SK-N-SH treated with all-trans-retinoic acid at 6 μM for 48 hours (cell line): ENCODE measurements around the gene MIGA1.

Experiments used
- ARNTL ChIP-seq: fragments of 450-650 bp; formaldehyde crosslinking; IDR thresholded peaks from 2 replicates; pipeline ENCODE4 v1.5.0; 2020; ENCODE audit warnings: low read depth, mild to moderate bottlenecking, moderate library complexity, borderline replicate concordance
- ESRRG ChIP-seq: fragments of 250-450 bp; sonication (Bioruptor Pico); IDR thresholded peaks from 2 replicates; pipeline ENCODE4 v1.6.1; 2021; ENCODE audit warnings: mild to moderate bottlenecking
- ZFP3 ChIP-seq: fragments of 250-450 bp; sonication (Bioruptor Pico); IDR thresholded peaks from 2 replicates; pipeline ENCODE4 v1.5.0; 2020; ENCODE audit warnings: mild to moderate bottlenecking, moderate library complexity
- TF ChIP-seq, protein P1 (sequence below): fragments of 250-450 bp; sonication (Bioruptor Pico); IDR thresholded peaks from 2 replicates; pipeline ENCODE4 v1.5.1; 2020; ENCODE audit warnings: low read depth, mild to moderate bottlenecking, moderate library complexity
- TF ChIP-seq, protein P2 (sequence below): fragments of 250-450 bp; sonication (Bioruptor Pico); IDR thresholded peaks from 2 replicates; pipeline ENCODE4 v1.8.0; 2020; ENCODE audit warnings: mild to moderate bottlenecking, moderate library complexity, borderline replicate concordance

- TF ChIP-seq ESRRG (no peak), ZFP3 (CRISPR knock-in tag) (no peak), ARNTL (CRISPR knock-in tag) (no peak)
- TF ChIP-seq, protein P1, sequence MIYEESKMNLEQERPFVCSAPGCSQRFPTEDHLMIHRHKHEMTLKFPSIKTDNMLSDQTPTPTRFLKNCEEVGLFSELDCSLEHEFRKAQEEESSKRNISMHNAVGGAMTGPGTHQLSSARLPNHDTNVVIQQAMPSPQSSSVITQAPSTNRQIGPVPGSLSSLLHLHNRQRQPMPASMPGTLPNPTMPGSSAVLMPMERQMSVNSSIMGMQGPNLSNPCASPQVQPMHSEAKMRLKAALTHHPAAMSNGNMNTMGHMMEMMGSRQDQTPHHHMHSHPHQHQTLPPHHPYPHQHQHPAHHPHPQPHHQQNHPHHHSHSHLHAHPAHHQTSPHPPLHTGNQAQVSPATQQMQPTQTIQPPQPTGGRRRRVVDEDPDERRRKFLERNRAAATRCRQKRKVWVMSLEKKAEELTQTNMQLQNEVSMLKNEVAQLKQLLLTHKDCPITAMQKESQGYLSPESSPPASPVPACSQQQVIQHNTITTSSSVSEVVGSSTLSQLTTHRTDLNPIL (CRISPR knock-in tag) = no peak
- TF ChIP-seq, protein P2, sequence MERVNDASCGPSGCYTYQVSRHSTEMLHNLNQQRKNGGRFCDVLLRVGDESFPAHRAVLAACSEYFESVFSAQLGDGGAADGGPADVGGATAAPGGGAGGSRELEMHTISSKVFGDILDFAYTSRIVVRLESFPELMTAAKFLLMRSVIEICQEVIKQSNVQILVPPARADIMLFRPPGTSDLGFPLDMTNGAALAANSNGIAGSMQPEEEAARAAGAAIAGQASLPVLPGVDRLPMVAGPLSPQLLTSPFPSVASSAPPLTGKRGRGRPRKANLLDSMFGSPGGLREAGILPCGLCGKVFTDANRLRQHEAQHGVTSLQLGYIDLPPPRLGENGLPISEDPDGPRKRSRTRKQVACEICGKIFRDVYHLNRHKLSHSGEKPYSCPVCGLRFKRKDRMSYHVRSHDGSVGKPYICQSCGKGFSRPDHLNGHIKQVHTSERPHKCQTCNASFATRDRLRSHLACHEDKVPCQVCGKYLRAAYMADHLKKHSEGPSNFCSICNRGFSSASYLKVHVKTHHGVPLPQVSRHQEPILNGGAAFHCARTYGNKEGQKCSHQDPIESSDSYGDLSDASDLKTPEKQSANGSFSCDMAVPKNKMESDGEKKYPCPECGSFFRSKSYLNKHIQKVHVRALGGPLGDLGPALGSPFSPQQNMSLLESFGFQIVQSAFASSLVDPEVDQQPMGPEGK (CRISPR knock-in tag) = no peak
Observed at GRCh38 chr1:77926561-77927357, 147.3 kb downstream of the MIGA1 start.
